NCI-H1694 (cell line): Measurements from ENCODE around the gene PLCH2.
"Not testable (repeated sequence)": the region's sequence is repeated elsewhere in the genome, so short reads cannot be mapped to it uniquely, and the experiment has no call there.

Experiments
- DNase-seq: peaks from one replicate; lab custom pipeline; 2025; lab: John Stamatoyannopoulos, UW

PLCH2 gene

DNA sequence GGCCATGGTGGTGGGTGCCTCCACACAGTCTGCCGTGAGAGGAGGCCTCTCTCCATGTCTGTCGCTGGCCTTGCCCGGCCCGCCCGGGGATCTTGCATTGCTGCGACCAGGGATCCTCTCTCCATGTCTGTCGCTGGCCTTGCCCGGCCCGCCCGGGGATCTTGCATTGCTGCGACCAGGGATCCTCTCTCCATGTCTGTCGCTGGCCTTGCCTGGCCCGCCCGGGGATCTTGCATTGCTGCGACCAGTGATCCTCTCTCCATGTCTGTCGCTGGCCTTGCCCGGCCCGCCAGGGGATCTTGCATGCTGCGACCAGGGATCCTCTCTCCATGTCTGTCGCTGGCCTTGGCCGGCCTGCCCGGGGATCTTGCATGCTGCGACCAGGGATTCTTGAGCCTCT lies 35.7 kb upstream of the PLCH2 start:
- not testable (repeated sequence) for DNase-seq

GRCh38 chr1:2441746-2442145 lies 34.3 kb upstream of the PLCH2 start:
- DNase-seq = no peak

GRCh38 chr1:2442661-2443060 lies 33.4 kb upstream of the PLCH2 start:
- DNase-seq = no peak

DNA sequence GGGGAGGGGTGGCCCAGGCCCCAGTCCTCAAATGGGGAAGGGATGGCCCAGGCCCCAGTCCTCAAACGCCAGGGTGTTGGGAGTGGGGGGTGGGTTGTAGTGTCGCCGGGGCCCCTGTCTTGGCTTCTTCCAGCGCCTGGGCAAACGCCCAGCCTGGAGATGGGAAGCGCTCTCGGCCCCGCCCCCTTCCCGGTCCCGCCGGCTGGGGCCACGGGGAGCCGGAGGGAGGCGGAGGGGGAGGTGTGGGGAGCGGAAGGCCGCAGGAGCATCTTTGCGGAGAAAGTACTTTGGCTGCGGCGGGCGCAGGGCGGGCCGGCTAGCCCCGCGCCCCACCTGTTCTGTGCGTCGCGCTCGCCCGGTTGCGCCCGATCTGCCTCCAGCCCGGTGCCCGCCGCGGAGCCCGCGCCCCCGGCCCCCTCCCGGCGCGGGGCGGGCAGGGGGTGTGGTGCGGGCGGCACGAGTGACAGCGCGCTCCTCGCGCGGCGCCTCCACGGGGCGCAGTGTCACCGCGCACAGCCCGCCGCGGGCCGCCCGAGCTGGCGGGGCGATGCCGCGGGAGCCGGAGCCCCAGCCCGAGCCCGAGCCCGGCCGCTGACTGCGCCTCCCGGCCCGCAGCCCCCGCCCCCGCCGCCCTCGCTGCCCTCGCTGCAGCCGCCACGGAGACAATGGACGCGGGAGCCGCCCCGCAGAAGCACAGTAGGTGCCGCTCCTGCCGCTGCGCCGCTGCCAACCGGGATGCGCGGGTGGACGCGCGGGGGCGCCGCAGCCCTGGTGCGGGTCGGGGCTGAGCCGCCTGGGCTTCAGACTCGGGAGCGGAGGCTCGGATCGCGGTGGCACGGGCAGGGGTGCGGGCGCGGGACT lies 32.6 kb upstream of the PLCH2 start:
- no peak for DNase-seq

DNA sequence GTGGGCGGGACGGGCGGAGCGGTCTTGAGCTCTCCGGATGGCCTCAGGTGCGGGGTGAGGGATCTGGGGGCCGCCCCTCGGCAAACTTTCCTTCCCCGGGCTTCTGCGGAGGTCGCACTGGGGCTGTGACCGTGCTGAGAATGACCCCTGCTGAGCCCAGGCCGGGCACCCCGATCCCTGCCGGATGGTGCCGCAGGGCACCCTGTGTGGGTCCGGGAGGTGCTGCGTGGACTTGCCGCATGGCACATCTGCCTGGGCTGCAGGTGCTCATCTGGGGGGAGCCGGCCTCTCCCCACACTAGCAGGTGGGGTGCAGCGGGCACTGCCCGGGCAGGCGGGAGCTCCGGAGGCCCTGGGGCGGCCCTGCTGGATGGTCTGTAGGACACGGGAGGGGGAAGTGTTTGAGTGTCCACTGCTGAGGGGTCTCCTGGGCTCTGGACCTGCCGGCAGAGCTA lies 31.9 kb upstream of the PLCH2 start:
- DNase-seq = no peak

DNA sequence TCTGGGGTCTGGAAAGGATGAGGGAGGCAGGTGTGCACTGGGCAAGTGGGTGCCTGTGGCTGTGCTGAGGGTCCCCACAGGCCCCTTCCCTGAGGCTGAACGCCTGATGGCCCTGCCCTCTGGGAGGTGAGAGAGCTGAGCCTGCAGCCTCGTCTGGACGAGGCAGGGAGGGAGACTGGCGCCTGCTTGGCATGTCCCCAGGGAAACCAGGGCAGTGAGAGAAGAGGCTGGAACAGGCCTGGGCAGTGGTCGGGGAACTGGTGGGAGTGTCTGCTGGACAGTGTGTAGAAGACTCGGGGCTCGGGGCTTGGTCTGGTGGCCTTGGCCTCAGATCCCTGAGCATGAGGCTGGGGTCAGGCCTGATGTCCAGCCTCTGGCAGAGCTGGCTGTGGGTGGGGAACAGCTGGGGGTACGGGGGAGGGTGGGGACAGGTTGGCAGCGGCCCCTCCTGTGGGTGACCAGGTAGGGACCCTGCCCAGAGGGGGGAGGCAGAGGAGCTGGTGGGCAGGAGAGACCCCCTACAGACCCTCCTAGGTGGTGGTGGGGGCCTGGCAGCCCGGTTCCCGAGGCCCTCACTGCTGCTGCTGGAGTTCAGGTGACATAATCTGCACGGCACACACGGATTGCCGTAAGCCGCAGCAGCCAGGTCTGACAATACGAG lies 30.8 kb upstream of the PLCH2 start:
- no peak for DNase-seq

DNA sequence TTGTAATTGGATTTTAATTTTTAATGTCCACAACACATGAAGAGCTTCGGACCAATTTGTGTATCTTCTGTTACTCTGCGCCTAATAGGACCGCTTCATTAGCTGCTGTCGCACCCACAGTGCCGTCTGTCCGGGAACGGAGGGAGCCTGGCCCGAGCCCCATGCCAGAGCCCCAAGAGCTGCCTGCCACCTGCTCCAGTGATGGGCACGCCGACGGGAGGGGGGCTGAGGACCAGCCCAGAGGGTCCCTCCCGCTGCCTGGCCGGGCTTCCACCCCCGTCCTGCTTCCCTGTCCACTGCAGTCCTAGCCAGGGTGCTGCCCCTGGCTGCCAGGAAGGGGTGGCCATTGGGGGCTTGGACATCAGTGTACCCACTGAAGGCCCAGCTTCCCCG lies 30.3 kb upstream of the PLCH2 start:
- no peak for DNase-seq

- DNase-seq = no peak
Observed at GRCh38 chr1:2446394-2446793, 29.7 kb upstream of the PLCH2 start.

DNA sequence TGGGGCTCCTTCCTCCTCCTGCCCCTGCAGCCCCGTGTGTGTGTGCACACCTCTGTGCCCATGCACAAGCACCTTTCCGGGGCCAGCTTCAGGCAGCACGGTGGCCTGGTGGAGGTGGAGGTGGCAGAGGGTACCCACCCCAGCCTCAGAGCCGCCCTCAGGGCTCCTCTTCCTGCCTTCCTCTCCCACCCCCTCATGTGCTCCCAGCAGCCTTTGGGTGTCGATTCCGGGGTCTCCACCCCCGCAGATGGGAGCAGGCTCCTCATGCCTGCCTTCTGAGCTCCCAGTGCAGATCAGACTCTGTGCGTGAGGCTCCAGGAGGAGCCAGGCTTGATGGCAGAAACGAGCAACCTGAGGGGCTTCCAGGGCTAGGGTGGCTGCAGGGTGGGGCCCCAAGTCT lies 29.2 kb upstream of the PLCH2 start:
- DNase-seq = no peak

DNA sequence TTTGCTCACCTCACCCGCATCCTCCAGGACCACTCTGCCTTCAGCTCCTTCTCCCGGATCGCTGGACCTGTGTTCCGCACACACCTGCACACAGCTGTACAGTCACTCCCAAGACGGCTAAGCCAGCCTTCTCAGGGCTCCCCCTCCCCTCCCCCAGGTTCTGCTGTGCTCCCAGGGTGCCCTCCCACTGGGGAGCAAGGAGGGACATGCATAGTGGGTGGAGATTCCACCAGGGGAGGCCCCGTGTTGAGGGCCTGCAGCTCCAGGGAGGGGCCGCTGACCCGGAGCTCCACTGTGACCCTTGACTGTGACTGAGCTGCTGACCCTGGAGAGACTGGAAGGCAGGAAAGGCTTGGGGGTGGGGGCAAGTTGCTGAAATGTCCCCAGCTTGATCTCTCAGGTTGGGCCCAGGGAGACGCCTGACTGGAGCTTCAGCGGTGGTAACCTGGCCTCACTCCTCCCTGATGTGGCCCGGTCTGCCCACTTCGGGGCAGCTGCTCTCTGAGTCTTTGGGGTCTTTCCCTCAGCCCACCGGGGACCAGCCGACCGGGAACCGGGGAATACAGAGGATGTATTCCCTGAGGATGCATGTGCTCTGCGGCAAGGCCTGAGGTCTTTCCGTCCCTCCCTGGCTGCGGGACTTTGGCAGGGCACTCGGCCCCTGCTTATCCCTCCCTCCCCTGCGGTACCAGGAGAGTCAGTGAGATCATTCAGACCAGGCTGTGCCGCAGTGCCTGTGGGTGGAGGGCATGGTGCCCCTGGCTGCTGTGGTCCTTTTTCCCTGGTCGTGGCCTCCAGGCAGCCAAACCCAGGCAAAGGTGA lies 28.6 kb upstream of the PLCH2 start:
- DNase-seq = no peak

- DNase-seq = no peak
Observed at GRCh38 chr1:2448098-2448445, 28.0 kb upstream of the PLCH2 start.

- no peak for DNase-seq
Observed at GRCh38 chr1:2449636-2450454, 26.2 kb upstream of the PLCH2 start.

- no peak for DNase-seq
Observed at GRCh38 chr1:2451741-2452140, 24.3 kb upstream of the PLCH2 start.

DNA sequence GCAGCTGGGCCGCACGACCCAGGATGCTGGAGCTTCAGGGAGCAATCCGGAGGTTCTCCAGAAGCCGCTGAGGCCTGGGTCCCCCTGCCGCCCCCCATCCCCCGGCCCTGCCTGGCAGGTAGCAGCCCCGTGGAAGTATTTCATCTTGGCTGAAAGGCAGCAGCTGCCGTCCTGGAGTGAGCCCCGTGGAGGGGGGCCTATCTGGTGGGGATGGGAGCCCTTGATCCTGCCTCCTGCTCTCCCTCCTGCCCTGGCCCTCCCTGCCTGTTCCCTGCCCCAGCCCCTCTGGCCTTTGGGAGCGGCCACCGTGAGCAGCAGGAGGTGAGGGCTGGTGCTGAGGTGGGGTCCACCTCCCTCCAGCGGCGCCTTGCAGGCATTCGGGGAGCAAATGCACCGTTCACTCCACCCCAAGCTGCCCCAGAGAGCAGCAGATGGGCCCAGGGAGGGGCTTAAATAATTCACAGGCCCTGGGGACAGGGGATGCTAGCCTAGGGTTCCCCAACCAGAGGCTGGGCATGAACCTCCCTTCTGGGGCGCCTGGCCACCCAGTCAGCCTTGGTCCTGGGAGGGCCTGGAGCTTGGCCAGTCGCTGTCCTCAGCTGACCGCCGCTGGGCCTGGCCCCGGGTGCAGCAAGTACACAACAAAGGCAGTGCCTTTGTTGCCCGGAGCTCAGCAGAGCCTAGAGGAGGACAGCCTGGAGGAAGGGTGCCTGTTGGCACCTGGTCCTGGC lies 23.7 kb upstream of the PLCH2 start:
- peak; percentile 52 for DNase-seq

- no peak for DNase-seq
Observed at GRCh38 chr1:2452932-2453315, 23.2 kb upstream of the PLCH2 start.

GRCh38 chr1:2454227-2454626 lies 21.9 kb upstream of the PLCH2 start:
- DNase-seq = no peak

DNA sequence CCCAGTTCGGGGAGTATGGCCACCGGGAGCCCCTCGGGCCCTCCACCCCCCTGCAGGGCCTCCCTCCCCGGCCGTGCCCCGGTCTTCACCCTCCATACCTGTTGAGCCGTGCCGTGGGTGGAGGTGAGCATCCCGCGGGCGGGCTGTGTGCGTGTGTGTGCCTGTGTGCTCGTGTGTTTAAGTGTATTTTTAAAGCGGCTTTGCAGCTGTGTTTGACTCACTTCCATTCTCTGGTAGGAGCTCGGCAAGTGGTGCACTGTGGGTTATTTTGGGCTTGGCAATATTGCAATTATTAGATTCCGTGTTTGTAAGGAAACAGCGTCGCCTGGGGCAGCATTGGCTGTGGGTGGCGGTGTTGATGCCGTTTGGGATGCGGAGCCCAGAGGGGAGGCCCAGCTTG lies 20.3 kb upstream of the PLCH2 start:
- DNase-seq = no peak

DNA sequence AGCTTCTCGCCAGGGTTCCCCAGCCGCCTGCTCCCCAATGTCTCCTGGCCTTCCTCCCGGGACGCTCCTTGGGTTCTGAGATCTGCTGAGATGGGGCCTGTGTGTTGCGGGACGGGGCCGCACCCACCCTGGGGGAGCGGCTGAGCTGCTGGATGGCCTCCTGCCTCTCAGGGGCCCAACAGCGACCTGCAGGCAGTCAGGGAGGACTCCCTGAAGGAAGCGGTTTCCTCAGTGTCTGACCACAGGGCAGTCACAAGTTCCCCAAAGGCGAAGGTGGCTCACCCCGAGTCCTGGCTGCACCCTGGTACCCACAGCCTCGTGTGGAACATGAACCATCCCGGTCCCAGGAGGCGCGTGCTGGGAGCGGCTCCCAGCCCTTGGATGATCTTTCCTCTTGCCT lies 18.6 kb upstream of the PLCH2 start:
- DNase-seq = no peak

DNA sequence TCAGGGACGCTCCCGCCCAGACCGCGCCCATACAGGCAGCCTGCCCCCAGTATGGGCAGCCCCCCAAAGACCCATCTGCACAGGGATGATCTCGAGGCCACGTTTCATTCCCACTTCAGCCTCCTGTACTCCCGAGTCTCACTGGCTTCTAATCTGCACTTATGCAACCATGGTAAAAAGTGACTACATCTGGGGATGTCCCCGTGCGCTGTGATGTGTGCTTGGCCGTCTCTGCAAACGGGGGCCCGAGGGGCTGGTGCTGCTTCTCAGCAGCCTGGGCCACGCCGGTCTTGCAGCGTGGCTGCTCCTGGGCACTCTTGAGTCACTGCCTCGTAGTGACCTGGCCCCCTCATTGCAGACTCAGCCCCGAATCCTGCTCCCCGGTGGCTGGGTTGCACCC lies 17.4 kb upstream of the PLCH2 start:
- DNase-seq = no peak

- not testable (repeated sequence) for DNase-seq
Observed at GRCh38 chr1:2459102-2459753, 16.9 kb upstream of the PLCH2 start.

DNA sequence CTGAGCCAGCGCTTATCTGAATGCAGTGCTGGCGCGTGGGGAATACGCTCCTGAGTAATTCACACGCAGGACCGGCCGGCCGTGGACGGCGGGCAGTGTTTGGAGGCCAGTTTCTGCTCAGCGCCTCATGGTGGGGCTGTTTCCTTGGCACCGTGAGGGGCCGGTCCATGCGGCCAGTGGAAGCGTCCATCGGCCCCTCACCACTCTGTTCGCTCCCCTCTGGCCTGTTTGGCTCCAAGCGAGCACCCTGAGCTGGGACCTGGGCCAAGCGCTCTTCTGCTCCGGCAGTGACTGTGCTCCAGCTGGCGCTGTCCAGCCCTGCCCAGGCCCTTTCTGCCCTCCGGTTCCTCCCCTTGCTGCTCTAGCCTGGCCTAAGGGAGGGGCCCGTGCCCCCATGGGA lies 16.3 kb upstream of the PLCH2 start:
- DNase-seq = no peak
